HuH-7 (cell line): Measurements from ENCODE around the gene GBA2.

Experiments used
- DNase-seq: peaks from one replicate; pipeline ENCODE4 v3.0.0; 2011; ENCODE audit warnings: low spot score

Gene GBA2

DNA sequence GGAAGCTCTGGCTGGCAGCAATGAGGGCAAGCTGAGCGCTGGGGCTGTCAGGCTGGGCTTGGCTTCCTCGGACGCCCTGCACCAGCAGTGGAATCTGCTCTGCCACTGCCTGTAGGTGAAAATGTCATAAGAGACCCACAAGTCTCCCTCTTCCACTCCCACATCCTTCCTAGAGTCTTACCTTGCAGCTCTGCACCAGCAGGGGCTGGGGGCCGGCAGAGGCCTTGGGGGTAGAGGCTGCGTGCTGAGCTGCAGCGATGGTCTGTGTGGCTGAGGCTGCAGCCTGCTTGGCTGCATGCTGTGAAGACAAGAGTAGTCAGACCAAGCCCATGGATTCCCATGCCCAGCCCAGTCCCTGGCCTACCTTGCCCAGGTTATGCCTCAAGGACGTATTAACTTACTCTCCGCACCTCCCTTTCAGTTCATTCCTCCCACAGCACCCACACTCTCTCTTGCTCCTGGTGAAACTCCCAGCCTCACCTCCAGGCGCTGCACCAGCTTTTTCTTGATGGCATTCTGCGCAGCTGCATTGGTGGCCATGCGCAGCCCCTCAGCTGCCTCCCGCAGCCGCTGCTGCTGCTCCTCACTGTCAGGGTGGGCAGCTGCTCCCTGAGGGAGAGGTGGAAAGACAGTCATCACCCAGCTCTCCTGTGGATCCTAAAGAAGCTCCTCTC lies 34.3 kb downstream of the GBA2 start:
- DNase-seq = no peak

DNA sequence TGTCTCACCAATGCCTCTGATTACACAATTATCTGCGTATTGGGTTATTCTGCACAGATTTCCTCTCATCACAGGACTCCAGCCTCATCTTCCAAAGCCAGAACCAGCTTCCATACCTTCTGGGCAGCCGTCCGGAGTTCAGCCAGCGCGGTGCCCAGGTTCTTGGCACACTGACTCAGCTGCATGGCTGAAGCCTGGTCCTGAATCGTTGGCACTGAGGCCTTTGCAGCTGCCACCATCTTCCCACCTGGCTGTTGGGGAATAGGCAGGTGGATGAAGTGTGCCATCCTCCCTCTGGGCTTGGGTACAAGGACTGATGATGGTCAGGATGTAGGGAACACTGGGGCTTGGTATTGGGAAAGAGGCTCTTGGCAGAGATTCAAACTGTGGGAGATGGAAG lies 34.9 kb downstream of the GBA2 start:
- no peak for DNase-seq

DNA sequence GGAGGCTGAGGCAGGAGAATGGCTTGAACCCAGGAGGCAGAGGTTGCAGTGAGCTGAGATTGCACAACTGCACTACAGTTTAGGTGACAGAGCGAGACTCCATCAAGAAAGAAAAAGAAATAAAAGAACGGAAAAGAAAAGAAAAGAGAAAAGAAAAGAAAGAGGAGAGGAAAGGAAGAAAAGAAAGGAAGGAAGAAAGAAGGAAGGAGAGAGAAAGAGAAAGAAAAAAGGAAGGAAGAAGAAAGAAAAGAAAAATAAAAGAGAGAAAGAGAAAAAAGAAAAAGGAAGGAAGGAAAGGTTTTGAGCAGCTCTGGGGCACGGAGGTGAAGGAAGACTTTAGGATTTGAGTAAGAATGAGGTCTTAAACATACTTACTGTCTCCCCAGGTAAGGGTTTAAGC lies 35.5 kb downstream of the GBA2 start:
- DNase-seq = no peak

DNA sequence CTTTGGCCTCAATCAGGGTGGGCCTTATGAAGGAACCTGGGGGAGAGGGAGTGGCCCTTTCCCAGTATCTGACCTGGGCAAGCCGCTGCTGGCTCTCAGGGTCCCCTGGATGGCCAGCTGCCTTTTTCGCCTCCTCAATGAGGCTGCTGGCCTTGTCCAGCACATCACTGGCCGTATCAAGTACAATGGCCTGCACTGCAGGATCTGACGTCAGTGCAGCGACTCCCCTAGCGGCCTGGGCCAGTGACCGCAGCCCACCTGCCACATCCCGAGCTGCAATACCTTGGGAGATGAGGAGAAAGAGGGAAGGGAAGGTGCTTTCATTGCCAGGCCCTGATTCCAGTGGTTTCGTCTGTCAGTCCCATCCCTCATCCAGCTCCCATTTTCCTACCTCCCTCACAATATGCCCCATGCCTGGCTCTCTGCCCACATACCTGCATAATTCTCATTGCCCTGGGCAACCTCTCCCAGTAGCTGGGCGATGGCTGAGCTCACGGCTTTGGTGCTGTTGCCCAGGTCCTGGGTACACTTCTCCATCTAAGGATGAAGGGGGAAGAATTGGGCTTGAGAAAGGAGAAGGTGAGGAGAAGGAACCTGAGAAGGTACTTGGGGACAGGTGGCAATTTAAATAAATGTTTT lies 36.1 kb downstream of the GBA2 start:
- DNase-seq = no peak

DNA sequence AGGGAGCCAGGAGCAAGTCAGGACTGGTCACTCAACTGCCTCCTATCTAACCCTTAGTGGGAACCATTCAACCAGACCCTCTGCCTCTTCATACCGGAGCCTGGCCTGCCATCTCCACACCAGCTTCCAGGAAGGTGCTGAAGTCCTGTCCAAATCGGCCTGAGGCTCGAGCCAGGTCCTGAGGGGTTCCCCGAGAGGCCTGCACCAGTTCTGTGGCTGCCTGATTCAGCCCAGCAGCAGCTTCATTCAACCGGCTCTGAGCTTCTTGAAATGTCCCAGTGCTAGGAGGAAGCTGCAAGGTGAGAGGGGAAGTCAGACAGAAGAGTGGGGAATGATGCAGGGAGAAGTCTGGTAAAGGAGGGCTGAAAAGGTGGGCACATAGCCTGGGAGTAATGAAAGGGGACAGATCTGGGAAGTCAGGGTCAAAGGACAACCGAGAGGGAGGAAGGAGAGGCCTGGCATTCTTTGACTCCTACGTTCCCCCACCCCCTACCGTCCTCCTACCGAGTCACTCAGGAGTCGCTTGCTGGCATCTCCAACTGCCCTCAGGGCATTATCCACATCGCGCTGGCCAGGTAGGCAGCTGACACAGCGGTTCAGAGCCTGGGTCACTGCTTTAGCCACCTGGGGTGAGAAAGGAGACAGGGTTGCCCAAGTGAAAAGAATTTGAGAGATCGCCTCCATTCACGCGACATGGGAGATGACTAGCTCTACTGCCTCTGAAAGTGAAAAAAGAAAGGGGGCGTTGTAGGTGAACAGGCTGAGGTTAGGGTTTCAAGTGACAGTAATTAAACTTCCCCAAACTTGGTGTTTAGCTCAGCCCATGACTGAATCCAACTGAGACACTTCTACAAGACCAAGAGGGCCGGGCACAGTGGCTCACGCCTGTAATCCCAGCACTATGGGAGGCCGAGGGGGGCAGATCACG lies 37.3 kb downstream of the GBA2 start:
- no peak for DNase-seq

DNA sequence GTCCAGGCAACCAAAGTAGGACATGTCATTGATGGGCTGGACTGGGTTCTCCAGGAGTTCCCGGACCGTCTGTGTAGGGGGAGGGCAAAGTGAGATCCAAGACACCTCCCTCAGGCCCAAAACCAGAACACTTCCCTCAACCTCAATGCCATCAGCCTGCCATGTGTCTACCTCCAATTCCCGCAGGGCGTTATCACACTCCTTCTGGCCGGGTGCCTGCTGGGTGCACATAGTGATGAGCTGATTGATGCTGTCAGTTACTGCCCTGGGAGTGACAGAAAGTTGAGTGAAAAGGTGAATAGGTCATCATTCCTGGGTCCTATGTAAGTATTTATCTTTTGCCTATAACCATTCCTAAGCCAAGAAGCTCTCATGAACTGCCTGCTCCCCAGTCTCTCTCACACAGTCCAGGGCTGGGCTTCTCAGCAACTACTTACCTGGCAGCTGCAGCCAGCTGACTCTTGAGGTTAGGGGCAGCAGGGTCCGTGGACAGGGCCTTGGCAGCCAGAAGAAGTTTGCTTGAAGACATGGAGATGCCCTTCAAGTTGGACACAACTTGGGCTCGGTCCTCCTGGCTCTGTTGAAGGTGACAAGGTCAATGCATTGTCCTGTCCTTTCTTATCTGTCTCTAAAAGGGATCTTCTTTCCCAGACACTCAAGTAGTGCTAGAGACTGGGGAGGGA lies 38.1 kb downstream of the GBA2 start:
- DNase-seq = no peak

DNA sequence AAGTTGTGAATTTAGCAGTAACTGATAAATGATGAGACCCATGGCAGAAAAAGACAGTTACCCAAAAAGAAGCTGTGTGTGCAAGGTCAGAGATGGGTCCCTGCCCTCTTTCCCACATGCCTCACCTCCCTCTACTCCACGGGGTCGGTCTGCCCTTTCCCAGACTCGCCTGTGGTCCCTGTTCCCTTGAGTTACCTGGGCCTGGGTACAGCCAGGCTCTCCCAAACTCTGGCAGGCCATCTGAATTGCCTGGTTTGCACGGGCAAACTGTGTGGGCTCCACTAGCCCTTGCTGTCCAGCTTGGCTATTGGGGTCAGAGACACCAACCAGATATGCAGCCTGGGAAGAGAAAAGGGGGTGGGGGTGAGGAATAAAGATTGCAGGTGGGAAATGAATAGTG lies 40.9 kb downstream of the GBA2 start:
- no peak for DNase-seq

DNA sequence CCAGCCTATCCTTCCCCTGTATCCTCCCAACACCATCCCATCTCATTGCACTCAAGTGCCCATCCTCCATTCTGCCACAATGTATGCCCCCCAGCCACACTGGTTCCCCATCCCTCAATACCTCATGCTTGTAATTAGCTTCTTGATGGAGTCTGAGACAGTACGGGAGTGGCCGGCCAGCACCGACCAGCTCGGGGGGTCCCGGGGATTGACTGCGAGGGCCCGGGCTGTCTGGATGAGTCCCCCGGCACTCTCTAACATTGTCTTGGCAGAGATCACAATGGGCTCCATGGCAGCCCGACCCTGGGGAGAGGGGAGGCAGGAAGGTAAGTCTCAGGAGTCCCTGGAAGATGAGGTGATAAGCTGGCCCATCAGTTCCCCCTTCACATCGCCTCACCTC lies 42.1 kb downstream of the GBA2 start:
- DNase-seq = no peak

DNA sequence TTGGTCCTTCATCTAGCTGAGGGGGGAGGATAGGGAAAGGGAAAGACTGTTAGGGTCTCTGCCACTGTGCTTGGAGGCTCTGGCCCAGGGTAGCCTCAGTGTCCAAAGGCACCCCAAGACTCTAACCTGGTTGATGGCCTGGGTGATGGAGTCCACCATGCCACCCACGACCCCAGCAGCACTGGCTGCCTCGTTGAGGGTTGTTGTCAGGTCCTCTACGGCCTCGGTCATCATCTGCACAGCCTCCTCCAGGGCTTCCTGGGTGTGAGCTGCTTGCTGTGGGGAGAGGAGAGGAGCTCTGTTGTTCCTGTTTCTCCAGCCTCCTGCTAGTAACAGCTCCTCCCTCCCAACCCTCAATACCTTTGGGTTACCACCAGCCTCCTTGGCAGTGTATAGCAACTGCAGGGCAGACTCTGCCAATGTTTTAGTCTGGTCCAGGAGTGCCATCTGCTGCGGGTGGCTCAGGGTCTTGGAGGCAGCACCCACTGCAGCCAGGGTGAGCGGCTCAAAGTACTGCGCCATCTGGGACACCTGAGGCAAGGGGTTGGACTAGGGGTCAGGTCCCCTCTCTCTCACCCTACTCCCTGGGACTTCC lies 43.1 kb downstream of the GBA2 start:
- no peak for DNase-seq

DNA sequence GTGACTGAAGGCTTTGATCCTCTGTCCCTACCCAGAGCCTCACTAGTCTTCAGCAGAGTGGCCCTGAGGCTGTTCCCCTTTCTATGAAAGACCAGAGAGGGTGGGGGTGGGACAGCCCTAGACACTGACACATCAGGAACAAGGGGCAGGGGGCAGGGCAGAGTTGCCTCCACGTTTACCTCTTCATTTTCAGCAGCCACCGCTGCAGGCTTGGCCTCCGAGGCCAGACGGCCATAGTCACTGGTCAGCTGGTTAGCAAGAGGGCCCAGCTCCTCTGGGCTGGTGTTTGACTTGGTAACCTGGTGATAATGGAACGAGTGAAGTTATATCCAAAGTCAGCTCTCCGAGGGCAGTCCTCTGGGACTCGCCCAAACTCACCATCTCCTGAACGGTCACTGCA lies 43.7 kb downstream of the GBA2 start:
- no peak for DNase-seq

DNA sequence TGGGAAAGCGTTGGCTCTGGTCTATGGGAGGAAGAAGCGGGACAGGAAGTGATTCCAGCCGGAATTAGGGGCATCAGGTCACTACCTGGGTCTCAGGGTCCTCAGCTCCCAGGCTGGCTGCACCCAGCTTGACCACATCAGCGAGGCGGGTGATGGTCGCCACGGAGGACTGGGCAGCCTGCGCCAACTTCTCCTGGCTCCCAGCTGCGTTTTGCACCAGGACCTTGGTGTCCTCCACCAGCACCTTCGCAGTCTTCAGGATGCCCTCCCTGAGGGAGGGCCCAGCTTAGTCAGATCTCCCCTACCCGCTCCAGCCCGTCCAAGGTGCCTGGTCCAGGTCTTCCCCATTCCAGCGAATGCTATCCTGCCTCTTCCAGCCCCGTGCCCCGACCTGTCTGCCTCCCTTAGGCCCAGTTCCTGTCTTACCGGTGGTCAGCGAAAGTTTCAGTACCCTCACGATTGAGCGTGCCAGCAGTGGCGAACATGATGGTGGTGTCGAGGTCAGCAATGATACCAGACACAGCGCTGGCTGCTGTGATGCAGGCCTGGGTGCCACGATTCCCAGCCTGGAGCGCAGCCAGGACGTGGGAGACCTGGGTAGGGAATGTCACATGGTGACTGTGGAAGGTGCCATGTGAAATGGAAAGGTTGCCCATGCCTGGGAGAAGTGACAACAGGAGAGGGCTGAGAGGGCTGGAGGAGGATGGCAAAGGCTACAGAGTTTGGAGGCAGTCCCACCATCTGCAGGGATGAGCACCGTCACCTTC lies 44.9 kb downstream of the GBA2 start:
- DNase-seq = no peak

DNA sequence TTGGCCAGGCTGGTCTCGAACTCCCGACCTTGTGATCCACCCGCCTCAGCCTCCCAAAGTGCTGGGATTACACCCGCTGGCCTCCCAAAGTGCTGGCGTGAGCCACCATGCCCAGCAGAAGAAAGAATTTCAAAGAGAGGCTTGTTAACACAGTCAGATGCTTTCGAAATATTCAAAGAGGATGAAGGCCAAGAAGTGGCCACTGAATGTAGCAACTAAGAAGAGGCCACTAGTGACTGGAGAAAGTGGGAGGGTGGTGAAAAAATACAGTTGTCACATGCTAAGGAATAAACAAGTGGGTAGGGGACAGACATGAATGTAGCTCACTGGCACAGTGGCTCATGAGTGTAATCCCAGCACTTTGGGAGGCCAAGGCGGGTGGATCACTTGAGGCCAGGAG lies 46.3 kb downstream of the GBA2 start:
- no peak for DNase-seq

DNA sequence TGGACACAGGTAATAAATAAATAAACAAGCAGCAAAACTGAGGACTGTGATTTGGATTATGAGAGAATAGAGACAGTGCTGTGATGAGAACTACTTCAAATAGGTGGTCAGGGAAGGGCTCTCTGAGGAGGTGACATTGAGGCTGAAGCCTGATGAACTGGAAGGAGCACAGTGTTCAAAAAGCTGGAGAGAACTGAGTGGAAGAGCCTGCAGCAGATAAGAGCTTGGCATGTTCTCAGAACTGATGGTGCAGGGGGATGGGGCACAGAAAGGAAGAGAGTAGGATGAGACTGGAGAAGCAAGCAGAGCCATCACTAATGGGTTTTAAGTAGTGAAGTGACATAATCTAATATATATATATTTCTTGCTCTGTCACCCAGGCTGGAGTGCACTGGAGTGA lies 48.1 kb downstream of the GBA2 start:
- no peak for DNase-seq

DNA sequence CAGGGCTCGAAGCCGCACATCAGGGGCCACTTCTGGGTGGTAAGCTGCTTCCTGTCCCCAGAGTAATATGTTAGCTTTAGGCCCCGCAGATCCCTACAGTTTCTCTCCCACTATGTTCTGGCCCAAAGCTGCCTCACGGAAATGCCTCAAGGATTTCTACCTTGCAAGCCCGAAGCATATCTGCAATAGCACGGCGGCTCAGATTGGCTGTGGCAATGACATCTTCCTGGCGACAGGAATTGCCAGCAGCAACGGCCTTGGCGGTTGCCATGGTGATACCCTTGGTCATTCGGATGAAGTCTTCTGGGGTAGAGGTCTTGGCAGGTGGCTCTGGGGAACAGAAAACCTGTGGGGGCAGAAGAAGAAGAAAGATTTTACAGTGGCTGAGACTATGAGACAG lies 49.0 kb downstream of the GBA2 start:
- no peak for DNase-seq

DNA sequence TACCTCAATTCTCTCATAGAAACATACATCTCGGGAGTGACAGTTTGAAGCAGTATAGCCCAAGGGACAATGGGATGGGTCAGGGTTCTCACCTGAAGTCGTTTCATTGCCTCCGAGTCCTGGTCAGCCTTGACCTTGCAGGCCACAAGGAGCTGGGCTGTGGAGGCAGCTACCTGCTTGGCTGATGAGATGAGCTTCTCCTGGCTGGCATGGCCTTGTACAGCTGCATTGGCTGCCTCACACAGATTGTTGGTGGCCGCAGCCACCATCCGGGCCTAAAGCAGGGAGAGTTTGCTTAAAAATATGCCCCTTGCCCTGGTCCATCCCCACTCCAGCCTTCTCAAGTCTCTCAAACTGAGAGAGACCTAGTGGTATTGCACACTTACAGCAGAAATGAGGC lies 50.8 kb downstream of the GBA2 start:
- no peak for DNase-seq

DNA sequence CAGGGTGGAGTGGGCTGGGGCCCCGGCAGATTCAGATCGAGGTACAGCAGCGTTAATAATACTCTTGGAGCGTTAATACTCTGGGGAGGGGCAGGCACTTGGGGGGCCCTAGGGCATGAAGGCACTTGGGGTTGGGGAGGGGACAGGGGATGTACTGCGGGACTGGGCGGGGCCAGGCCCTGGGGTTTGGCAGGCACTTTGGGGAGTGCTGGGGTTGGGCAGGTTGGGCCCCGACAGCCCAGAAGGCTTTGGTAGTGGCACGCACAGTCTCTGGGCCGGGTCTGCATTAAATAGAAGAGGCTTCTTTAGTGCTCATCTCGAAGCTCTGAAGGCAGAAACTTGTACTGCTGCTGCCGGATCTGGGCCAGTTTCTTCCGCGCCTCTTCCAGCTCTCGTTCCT lies 51.5 kb downstream of the GBA2 start:
- DNase-seq = no peak

DNA sequence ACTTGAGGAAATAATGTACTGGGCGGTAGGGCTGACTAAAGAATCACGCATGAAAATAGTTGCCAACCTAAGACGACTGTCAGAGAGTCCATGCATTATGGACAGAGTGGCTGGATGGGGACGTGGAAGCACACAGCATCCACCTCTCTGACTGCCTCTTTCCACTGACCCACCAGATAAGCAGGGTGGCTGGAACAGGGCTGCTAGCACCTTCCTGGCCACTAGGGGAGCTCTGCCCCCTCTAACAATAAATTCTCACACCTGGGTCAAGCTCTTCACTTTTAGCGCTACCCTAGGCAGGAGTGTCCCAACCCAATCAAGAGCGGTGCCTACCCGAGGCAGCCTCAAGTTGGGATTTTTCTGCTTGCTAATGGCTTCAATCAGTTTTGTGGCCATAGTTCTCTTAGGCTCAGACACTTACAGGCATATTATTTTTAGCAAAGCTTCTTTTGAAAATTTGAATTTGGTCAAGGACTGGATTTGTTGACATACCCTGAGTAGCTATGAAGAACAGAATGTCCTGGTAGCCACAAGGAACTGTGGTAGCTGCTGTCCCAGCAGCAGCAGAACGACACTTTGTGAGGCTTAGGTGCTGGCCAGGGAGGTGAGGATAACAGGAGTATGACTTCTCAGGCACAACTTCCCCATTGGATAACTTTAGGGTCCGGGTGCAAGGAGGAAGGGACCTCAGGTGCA lies 52.4 kb downstream of the GBA2 start:
- DNase-seq = peak; percentile 90

DNA sequence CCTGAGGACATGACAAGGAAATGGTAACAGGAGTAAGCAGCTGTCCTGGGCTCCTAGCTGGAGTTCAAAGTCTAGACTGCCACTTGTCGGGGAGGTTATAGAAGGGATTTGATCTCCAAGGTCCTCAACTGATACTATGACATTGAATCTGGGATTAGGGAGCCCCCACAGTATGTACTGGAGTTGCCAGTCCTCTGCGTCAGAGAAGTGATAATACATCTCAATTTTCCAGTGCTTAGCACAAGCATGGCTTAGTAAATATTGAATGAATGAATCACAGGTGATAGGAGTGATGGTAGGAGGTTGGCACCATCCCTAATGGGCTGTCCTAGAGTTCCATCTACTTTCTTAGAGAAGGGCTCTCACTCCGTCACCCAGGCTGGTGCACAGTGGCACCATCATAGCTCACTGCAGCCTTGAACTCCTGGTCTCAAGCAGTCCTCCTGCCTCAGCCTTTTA lies 53.1 kb downstream of the GBA2 start:
- DNase-seq = no peak

DNA sequence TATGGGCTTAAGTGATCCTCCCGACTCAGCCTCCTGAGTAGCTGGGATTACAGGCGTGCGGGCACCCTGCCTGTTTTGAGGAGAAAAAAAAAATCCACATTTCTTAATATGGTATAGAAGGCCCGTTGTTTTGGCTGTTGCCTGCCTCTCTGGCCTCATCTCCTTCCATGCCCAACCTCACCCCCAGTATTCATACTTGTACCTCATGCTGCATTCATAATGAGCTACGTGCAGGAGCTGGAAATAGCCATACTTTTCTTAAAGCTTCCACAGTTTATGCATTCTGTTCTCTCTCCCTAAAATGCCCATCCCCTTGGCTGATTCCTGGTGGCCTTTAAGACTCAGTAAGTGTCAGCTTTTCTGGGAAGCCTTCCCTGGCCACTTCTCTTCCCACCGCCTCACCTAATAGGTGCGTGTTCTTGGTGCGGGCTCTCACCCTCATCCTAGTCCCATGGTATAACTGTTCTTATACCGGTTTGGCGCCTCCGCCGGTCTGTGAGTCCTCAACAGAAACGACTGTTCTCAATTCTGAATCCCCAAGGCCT lies 57.2 kb downstream of the GBA2 start:
- no peak for DNase-seq

DNA sequence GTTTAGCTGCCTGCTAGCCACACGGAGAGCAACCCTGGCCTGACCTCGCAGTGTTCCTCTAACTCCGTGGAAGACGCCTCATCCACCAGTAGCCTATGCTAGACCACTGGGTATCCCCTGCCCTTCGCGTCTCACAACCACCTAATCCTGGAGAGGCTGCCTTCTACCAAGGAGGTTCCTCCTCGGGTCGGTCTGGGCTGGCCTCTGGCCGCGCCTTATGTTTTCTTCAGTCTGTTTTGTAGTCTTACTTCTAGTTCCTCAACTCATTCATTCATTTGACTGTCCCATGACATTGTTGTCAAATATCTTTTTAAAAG lies 57.7 kb downstream of the GBA2 start:
- no peak for DNase-seq
